CD4-positive, alpha-beta T cell treated with Interferon gamma for 1 hour (primary cell): Measurements from ENCODE around the gene ANKLE1.
"Not testable (repeated sequence)": the region's sequence is repeated elsewhere in the genome, so short reads cannot be mapped to it uniquely, and the experiment has no call there.

ENCODE experiments used
- DNase-seq: peaks from one replicate; pipeline ENCODE4 v3.0.0-alpha.2; 2020

ANKLE1 gene

GRCh38 chr19:17285415-17286135, 3.9 kb downstream of the ANKLE1 start:
- DNase-seq, result no peak

- DNase-seq, result no peak
Observed at GRCh38 chr19:17286263-17286662, 4.6 kb downstream of the ANKLE1 start.

GRCh38 chr19:17286752-17287151, 5.1 kb downstream of the ANKLE1 start:
- DNase-seq, result no peak

- DNase-seq, result peak; percentile 48
Observed at GRCh38 chr19:17289489-17289888, 7.8 kb downstream of the ANKLE1 start.

- peak; percentile 79 for DNase-seq
Observed at GRCh38 chr19:17292301-17293074, 10.8 kb downstream of the ANKLE1 start.

GRCh38 chr19:17293605-17294004, 11.9 kb downstream of the ANKLE1 start:
- DNase-seq, result no peak

- DNase-seq, result peak; percentile 28
Observed at GRCh38 chr19:17294051-17294891, 12.6 kb downstream of the ANKLE1 start.

- not testable (repeated sequence) for DNase-seq
Observed at GRCh38 chr19:17295551-17295950, 13.8 kb downstream of the ANKLE1 start.

GRCh38 chr19:17296273-17296672, 14.6 kb downstream of the ANKLE1 start:
- no peak for DNase-seq

- no peak for DNase-seq
Observed at GRCh38 chr19:17296976-17297375, 15.3 kb downstream of the ANKLE1 start.

GRCh38 chr19:17300992-17301619, 19.4 kb downstream of the ANKLE1 start:
- no peak for DNase-seq

- DNase-seq, result peak; percentile 38
Observed at GRCh38 chr19:17302391-17303166, 20.9 kb downstream of the ANKLE1 start.

GRCh38 chr19:17303167-17303939, 21.7 kb downstream of the ANKLE1 start, which contains the start of gene ABHD8:
Gene ABHD8 (minus strand): TSS chr19:17303425. CDS start chr19:17301616, 1,809 bp downstream.
- DNase-seq, result peak; percentile 94

- DNase-seq, result no peak
Observed at GRCh38 chr19:17303940-17304267, 22.2 kb downstream of the ANKLE1 start.

GRCh38 chr19:17304386-17305215, 22.9 kb downstream of the ANKLE1 start:
- no peak for DNase-seq

GRCh38 chr19:17305216-17305516, 23.5 kb downstream of the ANKLE1 start:
- DNase-seq, result no peak

- peak; percentile 100 for DNase-seq
Observed at GRCh38 chr19:17305517-17306284, 24.0 kb downstream of the ANKLE1 start, which contains the start of gene MRPL34. Gene MRPL34 (plus strand): TSS chr19:17305872. CDS start chr19:17305893, 21 bp downstream.

GRCh38 chr19:17306285-17306714, 24.6 kb downstream of the ANKLE1 start:
- DNase-seq, result no peak

GRCh38 chr19:17307876-17308377, 26.2 kb downstream of the ANKLE1 start:
- DNase-seq, result no peak
